ENCODE results near the gene TADA3.

Gene TADA3, protein sequence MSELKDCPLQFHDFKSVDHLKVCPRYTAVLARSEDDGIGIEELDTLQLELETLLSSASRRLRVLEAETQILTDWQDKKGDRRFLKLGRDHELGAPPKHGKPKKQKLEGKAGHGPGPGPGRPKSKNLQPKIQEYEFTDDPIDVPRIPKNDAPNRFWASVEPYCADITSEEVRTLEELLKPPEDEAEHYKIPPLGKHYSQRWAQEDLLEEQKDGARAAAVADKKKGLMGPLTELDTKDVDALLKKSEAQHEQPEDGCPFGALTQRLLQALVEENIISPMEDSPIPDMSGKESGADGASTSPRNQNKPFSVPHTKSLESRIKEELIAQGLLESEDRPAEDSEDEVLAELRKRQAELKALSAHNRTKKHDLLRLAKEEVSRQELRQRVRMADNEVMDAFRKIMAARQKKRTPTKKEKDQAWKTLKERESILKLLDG

DNA sequence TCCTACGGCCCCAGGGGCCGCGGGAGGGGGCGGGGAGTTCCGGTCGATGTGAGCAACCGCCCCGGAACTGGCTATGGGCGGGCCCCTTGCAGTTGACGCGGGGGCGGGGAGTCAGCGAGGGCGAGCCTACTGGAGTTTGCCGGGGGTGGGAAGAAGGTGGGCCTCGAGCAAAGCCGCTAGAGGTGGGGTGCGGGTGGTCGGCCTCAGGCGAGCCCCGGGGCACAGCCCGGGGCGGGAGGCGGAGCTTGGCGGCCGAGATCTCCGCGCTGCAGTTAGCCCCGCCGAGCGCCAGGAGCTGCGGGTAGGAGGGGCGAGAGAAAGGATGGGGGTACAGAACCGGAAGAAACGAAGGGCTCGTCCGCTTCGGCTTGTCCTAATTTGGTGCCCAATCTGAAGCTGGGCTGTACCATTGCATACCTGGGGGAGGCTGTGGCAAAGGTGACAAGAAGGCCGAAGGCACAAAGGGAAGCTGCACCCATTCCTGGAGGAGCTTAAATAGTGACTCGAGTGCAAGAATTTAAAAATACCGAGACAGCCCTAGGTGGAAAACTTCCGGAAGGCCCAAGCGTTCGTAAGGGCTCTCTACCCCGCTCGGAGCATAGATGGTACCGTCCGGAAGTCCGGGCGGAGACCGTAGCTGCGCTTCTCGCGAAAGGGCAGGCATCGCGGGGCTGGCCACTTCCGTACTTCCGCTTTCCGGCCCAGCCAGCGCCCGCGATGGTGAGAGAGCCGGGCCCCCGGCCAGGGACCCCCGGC lies at the start of gene TADA3, which contains the start of gene ARPC4:
TSS of gene TADA3 (minus strand) at position 69 of the 756 bp plus-strand sequence. CDS start 1,007 bp downstream, outside the sequence.
TSS of gene ARPC4 (plus strand) at position 678 of the 756 bp plus-strand sequence. CDS start at position 718, 40 bp downstream.
- DNase-seq (ENCODE audit: low read depth): peak; percentile 96

DNA sequence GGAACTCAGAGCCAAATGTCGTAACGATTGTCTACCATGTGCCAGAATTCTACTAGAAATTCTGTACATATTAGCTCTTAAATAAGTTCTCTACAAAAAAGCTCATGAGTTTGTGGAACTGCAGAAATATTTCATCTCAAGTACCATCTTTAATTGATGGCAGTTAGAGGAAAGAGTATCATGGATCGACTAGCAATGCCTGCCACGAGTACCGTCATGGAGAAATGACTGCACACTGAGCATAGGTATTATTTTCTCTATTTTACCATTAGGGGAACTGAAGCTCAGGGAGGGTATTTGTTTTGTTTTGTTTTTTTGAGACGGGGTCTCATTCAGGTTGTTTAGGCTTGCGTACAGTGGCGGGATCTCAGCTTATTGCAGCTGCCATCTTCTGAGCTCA lies 48.7 kb upstream of the TADA3 start:
- no peak for DNase-seq (ENCODE audit: low read depth)

DNA sequence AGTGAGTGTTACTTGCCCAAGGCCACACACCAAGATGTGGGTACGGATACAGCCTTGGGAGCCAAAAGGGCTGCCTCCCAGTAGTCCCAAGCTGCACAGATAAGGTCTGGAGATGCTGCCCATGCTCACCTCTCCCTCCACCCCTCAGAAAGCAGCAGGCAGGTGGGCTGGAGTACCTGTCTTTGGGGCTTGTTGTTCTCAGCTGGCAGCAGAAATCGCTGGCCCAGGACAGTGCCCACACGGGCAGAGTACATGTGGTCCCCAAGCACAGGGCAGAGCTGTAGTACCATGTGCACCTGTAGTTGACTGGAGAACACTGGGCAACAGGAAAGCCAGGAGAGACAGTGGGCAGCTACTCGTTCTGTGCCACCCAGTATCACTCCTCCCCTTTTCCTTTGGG lies 46.6 kb upstream of the TADA3 start:
- no peak for DNase-seq (ENCODE audit: low read depth)

DNA sequence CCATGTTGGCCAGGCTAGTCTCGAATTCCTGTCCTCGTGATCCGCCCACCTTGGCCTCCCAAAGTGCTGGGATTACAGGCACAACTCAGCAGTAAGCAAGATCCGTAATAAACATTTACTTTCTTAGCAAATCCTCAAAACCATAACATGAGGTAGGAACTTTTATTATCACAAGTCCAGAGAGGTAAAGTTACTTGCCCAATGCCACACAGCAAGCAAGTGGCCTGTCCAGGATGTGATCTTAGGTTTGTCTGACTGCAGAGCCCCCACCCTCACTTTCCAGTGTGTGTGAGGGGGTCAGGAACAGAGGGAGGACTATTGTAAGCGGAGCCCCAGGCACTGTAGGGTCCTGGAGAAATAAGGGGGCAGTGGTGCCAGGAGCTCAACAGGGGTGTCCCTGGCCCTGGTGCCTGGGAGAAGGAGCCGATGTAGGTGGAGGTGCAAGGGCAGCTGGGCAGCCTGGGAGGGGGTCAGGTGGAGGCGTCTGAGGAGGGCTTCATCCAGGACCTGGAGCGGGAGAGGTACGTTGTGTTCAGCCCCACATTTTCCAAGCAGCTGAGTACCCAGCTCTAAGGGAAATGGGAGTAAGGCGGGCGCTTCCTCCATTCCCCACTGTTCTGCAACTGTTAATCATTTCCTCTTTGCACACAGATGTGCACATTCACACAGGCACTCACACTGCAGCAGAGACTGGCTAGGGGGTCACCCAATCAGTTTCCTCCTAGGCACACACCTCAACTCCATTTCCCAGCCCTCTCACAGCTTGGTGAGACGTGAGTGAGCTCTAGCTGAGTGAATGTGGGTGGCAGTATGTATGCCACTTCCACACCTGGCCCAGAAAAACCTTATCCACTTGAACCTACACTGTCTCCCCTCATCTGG lies 45.7 kb upstream of the TADA3 start:
- DNase-seq (ENCODE audit: low read depth): peak; percentile 17

DNA sequence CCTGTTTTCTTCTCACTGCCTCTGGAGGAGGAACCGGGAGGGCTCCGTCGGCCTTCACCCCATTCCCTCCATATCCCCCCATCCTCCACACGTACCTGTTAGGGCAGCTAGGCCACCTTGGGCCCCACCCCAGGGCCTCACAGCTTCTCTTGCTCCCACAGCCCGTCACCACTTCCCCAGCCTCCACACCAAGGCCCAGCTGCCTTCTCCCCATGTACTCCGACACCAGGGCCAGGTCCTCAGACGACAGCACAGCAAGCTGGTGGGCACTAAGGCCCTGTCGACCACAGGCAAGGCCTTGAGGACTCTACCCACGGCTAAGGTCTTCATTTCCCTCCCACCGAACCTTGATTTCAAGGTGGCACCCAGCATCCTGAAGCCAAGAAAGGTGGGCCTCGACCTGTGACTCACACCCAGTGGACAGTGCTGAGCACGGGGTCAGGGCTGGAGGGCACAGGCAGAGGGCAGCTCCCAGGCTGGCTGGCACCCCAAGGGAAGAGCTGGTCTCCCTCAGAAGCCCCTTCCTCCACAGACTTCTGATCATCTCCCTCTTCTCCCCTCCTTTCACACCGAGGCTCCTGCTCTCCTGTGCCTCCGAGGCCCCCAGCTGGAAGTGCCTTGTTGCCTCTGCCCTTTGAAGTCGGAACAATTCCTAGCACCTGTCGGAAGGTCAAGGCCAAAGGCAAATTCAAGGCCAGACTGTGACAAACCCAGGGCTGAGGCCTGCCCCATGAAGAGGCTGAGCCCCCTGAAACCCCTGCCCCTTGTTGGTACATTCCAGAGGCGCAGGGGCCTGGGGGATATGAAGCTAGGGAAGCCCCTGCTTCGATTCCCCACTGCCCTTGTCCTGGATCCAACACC lies 42.5 kb upstream of the TADA3 start:
- DNase-seq (ENCODE audit: low read depth): no peak

DNA sequence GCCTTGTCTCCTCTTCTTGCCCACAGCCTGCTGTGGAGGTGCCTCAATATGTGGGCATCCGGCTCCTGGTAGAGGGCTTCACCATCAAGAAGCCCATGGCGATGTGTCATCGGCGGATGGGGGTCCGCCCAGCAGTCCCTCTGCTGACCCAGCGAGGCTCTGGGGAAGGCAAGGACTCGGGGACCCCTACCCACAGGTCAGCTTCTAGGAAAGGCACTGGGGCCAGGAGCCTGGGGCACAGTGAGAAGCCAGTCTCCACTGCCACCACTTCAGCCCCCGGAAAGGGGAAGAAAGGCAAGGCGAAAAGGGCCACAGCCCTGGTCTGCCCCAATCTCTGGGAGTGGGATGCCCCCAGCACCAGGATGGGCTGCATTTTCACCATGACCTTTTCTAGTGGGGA lies 40.8 kb upstream of the TADA3 start:
- DNase-seq (ENCODE audit: low read depth): no peak

DNA sequence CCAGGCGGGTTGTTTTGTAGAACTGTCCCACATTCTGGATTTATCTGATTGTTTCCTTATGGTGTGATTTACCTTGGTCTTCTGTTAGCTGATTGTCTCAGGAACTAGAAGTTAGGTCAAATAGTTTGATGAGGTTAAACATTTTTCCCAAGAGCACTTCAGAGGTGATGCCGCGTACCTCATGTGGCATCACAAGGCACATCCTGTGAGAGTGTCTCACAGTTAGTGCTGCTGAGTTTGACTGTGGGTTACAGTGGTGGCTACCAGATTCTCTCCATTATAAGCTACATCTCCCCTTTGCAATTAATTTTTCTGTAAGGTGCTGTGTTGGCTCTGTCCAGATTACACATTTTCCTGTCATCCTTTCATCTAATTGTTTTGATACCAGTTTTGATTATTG lies 39.0 kb upstream of the TADA3 start:
- DNase-seq (ENCODE audit: low read depth): no peak

DNA sequence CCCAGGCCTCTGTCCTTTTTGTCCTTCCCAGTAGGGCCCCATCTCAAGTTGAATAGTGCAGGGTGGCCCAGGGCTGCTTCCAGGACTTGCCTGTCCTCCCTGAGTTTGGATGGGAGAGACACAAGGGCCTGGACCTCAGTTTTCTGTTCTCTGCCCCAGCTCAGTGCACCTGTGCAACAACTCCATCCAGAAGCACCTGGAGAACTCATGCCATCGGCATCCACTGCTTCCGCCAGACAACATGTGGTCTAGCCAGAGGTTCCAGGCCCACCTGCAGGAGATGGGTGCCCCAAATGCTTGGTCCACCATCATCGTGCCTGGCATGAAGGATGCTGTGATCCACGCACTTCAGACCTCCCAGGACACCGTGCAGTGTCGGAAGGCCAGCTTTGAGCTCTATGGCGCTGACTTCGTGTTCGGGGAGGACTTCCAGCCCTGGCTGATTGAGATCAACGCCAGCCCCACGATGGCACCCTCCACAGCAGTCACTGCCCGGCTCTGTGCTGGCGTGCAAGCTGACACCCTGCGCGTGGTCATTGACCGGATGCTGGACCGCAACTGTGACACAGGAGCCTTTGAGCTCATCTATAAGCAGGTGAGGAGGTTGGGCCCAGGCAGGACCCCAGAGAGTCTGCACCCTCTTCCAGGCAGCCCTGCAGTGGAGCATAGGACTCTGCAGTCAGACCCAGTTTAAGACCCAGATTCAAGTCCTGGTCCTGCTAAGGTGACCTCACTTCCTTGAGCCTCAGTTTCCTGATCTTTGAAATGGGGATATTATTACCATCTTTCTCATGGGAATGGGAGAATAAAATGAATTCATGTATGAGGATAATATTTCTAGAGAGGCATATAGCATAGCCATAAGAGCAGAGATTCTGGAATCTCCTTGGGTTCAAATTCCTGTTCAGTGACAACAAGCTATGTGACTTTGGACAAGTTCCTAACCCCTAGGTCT lies 36.8 kb upstream of the TADA3 start:
- no peak for DNase-seq (ENCODE audit: low read depth)

DNA sequence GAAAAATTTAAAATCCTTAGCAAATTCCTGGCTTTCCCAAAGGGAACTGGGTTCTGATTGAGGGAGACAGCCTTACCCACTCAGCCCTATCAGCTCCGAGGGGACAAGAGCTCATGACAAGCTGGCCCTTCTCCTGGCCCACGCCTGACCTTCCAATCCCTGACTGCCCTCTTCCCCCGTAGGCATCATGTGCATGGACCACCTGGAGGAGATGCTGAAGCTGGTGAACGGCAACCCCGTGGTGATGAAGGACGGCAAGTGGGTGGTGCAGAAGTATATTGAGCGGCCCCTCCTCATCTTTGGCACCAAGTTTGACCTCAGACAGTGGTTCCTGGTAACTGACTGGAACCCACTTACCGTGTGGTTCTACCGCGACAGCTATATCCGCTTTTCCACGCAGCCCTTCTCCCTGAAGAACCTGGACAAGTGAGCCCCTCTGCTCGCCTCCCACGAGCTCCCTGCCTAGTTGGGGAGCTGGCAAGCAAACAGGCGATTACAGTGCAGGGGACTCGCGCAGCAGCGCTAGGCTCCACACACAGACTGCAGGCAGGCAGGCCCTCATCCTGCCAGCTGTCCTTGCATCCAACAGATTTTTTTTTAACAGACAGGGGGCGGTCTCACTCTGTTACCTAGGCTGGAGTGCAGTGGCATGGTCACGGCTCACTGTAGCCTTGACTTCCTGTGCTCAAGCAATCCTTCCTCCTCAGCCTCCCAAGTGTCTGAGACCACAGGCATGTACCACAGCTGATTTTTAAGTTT lies 34.7 kb upstream of the TADA3 start:
- DNase-seq (ENCODE audit: low read depth): peak; percentile 42

DNA sequence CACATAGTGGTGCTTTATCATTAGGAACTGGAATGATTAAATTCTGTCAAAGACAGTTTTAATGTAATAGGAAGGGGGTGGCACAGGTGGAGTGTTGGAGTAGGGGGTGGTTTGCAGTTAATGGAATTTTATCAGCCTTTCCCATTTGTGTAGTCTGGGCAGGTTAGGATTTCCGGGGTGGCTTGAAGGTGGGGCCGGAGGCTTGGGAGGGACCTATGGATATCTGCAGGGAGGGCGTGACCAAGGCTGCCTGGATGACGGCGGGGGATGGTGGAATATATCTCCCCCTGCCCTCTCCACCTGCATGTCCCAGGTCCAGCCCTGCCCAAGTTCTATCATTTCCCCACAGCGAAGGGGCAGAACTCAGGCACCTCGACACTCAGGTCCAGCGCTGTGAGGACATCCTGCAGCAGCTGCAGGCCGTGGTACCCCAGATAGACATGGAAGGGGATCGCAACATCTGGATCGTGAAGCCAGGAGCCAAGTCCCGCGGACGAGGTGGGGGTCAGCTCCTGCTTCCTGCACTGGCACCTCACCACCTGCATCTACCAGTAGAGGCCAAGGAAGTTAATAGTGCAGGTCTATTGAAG lies 33.3 kb upstream of the TADA3 start:
- DNase-seq (ENCODE audit: low read depth): no peak

DNA sequence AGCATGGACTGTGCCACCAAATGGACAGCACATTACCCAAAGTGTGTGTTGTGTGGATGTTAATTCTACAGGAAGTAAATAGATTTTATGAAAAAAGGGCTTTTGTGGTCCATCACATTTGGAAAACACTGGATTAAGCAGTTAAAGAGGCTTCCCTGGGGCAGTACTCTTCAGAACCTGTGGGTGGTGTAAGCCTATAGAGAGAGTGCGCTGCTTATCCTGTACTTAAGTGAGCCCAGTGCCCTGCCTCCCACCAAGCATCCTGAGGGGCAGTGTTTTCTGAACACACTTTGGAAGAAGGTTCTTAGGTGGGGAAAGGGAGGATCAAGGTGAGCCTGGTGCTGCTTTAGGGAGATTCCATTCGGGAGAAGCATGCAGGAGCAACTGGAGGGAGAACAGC lies 28.7 kb upstream of the TADA3 start:
- peak; percentile 60 for DNase-seq (ENCODE audit: low read depth)

DNA sequence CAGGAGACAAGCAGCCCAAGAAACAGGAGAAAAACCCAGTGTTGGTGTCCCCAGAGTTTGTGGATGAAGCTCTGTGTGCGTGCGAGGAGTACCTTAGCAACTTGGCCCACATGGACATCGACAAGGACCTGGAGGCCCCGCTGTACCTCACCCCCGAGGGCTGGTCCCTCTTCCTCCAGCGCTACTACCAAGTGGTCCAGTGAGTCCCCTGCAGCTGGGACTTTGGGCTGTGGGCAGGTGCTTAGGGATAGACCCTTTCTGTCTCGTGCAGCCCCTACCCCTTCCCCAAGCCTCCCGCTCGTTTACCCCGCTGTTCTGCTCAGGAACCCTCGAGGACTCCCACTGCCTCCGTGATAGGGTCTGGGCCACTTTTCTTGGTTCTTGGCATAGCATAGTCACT lies 28.3 kb upstream of the TADA3 start:
- no peak for DNase-seq (ENCODE audit: low read depth)

DNA sequence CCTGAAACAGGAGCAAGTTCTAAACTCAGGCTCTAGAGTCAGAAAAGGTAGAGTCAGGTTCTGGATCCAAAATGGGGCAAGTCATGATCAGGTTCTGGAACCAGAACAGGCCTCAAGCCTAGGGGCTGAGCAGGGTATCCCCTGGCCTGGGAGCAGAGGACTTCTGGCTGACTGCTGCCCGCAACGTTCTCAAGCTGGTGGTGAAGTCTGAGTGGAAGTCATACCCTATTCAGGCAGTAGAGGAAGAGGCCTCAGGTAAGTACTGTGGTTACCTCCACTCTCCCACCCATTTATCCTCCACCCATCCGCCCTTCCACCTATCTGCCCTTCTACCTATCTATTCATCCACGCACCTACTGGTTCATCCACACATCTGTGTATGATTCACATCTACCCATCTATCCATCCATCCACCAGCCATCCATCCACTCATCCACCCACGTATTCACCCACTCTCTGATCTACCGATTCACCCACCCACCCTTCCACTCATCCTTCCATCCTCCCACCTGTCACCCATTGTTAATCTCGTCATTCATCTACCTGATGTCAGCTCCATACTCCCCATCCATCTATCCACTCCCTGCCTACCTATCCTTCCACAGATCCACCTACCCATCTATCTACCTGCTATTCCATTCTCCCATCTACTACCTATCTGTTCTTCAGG lies 26.5 kb upstream of the TADA3 start:
- DNase-seq (ENCODE audit: low read depth): no peak

DNA sequence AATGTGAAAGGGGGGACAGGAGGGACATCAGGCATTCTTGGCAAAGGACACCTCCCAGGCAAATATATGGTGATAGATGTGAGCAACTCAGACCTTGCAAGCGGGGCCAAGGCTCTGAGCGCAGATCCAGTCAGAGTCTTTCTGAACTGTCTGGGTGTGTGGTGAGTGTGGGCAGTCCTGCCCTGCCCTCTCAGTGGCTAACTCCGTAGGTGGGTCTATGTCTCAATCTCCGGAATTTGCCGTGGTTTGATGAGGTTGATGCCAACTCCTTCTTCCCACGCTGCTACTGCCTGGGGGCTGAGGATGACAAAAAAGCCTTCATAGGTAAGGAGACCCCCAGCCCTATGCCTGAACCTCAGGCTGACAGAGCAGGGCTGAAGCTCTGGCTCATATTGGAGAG lies 25.2 kb upstream of the TADA3 start:
- no peak for DNase-seq (ENCODE audit: low read depth)

DNA sequence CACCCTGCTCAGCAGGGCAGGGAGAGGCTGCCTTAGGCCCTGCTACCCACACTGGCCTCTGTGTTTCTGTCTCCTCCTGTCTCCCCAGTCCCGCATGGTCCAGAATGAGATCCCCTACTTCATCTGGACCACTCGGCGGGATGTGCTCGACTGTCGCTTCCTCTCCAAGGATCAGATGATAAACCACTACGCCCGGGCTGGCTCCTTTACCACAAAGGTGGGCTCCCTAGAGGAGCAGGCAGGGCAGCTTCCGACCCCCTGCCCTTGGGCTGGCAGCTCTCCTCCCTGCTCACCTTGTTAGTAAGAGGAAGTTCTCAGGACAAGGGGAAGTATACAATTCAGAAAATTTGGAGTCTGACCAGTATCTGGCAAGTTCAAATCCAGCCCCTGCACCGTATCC lies 23.7 kb upstream of the TADA3 start:
- DNase-seq (ENCODE audit: low read depth): no peak

DNA sequence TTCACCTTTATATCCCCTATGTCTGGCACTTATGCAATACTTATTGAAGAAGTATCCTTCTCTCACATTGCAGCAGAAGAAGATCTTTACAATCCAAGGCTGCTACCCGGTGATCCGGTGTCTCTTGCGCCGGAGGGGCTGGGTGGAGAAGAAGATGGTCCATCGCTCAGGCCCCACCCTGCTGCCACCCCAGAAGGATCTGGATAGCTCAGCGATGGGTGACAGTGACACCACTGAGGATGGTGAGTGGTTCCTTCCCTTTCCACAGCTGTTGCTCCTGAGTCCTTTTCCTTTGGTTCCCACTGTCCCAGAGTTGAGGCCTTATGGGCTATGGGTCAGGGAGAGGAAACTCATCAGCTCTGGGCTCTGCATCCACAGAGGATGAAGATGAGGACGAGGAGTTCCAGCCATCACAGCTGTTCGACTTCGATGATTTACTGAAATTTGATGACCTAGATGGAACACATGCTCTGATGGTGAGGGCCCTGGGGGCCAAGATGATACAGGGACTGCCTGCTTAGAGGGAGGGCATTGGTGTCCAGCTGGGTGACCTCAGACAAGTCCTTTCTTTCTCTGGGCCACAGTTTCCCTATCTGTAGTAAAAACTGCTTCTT lies 20.7 kb upstream of the TADA3 start:
- DNase-seq (ENCODE audit: low read depth): no peak

DNA sequence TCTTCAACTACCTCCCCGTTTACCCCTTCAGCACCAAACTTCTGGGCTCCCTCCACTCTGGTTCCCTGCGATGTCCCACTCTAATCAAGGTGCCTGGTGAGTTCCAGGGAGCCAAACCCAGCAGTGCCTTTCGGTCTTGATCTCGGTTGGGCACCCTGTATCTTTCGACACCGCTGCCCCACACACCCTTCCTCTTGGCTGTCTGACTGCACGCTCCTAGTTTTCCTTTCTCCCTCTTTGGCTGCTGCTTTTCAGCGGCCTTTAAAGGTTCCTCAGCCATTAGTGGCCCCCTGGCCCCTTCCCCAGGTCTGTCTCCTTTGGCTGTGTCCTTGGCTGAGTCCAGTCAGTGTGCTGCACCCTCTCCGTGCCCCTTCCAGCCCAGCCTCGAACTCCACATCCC lies 18.6 kb upstream of the TADA3 start:
- DNase-seq (ENCODE audit: low read depth): no peak

DNA sequence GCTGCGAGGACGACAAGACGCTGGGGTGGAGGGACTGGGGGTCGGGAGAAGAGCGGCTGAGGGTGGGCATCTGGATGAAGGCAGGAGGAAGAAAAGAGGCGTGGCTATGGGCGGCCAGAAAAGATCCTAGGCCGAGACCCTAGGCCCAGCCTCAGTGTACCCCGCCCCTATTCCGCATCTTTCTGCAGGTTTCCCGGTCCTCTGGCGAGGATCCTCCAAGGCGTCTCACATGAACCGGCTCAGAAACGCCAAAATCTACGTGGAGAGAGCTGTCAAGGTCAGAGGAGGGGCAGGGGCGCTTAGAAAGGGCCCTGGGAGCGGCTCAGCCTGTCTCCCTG lies 18.1 kb upstream of the TADA3 start:
- DNase-seq (ENCODE audit: low read depth): no peak

Data from ELR (cell line).